Effector memory CD8-positive, alpha-beta T cell (primary cell): ENCODE data around the gene TMEM18.

Experiments used
- ATAC-seq: fragments of 150-1000 bp; cut with Tn5 transposase; replicated peaks from 2 replicates; pipeline ENCODE4 v1.10.0; 2021; ENCODE audit warnings: mild to moderate bottlenecking, moderate library complexity
- DNase-seq, 3 experiments: peaks; one replicate each; pipeline ENCODE4 v3.0.0; 2021
- H3K27ac Mint-ChIP-seq, 2 donors: one replicate each; pipeline ENCODE4 v1.8.0; 2022; ENCODE audit warnings: mild to moderate bottlenecking in 2 of 2, mixed read lengths in 2 of 2, moderate library complexity in 2 of 2
- H3K27me3 Mint-ChIP-seq, 2 donors: one replicate each; pipeline ENCODE4 v1.8.0; 2022; ENCODE audit warnings: mixed read lengths in 2 of 2
- H3K36me3 Mint-ChIP-seq: one replicate; pipeline ENCODE4 v1.8.0; 2022; ENCODE audit warnings: mild to moderate bottlenecking, moderate library complexity, mixed read lengths; ENCODE audit not compliant: insufficient read depth
- H3K4me1 Mint-ChIP-seq, 2 donors: one replicate each; pipeline ENCODE4 v1.8.0; 2022; ENCODE audit warnings: low read depth in 2 of 2, mixed read lengths in 2 of 2
- H3K4me3 Mint-ChIP-seq, 2 donors: one replicate each; pipeline ENCODE4 v1.8.0; 2022; ENCODE audit warnings: mild to moderate bottlenecking in 2 of 2, mixed read lengths in 2 of 2, moderate library complexity in 2 of 2
- H3K9me3 Mint-ChIP-seq, 2 donors: one replicate each; pipeline ENCODE4 v1.8.0; 2022; ENCODE audit warnings: mixed read lengths in 2 of 2

Gene TMEM18

DNA sequence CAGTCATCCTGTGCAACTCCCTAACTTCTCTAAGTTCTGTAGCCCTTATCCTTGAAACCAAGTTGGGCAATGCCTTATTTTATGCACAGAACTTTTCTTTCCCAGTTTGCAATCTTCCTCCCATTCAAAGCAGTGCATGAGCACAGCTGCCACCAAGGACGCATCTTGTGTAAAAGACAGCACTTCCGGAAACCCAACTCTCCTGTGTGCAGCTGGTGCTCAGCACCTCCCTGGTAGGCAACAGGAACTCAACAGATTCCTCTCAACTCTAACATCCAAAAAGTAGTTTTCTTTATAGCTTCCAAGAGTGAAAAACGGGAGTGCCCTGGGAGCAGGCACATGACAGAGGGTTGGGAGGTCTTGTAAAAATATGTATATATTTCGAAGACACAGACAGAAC is 2.2 kb downstream of the TMEM18 start:
- Mint-ChIP-seq H3K27me3 (no peaks in the 10 kb centered on the region), H3K4me1 (peaks cover 33 to 39% of the 10 kb centered on the region in 2 donors), H3K9me3 (no peaks in the 10 kb centered on the region), H3K36me3 (peaks cover 39% of the 10 kb centered on the region), H3K4me3 (peak overlapping the region; percentile 36 to 93), H3K27ac (peak overlapping the region; percentile 1 to 62)
- no peak for DNase-seq
- ATAC-seq: no peak

DNA sequence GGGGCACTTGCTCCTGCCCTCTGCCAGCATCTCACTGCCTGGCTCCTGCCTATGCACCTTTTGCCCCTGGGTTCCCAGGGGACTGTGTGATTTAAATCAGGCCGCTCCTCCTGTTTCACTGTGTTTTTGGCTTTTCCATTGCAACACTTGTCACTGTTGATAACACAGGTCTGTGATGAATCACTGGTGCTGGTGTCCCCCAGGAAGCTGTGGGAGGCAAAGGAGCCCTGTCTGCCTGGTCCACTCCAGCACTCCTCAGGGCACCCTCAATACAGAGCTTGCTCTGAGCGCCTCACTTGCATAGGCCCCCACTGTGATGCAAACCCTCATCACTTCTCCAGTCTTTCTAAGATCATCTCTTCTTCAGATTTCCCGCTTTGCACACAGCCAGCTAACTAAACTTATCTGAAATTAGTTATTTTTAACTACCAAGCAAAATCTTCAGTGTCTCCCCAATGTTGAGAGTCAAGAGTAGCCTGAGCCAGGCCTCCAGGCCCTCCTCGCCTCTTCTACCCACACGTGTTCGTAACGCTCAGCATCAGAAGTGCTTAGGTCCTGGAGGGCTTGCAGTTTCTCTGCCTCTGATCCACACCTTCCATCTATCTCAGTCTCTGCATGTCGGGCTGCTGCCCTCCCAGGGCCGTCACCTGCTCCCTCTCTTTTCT is 2.8 kb downstream of the TMEM18 start:
- no peaks in the 10 kb centered on the region for H3K27me3 Mint-ChIP-seq
- H3K36me3 Mint-ChIP-seq: peaks cover 45% of the 10 kb centered on the region

DNA sequence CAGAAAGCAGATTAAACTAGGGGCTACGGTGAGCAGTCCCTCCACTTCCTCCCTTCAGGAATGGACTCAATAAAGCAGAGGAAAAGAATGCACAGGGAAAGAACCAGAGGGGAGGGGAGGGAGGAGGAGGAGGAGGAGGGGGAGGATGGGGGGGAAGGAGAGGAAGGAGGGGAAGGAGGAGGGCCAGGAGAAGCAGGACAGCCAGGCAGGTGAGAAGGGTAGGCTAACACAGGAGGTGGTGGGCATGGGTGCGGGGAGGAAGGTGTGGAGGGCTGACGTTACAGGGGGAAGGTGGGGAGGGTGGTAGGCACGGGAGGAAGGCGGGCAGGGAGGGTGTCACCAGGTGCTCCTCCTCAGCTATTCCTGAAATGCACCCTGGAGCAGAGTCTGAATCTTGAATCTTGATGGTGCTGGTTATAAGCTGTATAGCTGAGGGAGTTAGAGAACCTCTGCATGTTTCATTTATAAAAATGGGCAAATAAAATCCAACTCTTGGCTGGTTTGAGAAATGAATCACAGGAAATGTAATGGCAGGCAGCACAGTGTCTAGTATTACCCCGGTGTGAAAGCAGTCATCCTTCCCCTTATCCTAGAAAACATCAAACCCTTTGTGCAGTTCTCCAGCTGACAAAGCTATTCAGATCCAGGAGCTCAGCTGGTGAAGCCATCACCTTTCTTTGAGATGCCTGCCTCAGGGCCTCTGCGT is 3.4 kb downstream of the TMEM18 start:
- H3K27ac Mint-ChIP-seq: peak overlapping the region in 1 of 2 donors; percentile 62
- ATAC-seq (no peak), DNase-seq (no peak)
- H3K4me3 Mint-ChIP-seq: no peak overlapping the region
- peaks cover 43% of the 10 kb centered on the region for H3K36me3 Mint-ChIP-seq
- no peaks in the 10 kb centered on the region for H3K9me3 Mint-ChIP-seq
- peaks cover 33 to 39% of the 10 kb centered on the region in 2 donors for H3K4me1 Mint-ChIP-seq
- no peaks in the 10 kb centered on the region for H3K27me3 Mint-ChIP-seq

More for the DNA sequence above, 2.8 kb downstream of the TMEM18 start:
- ATAC-seq (no peak), DNase-seq (no peak)
- H3K4me1 Mint-ChIP-seq: peaks cover 33 to 39% of the 10 kb centered on the region in 2 donors
- peak overlapping the region in 1 of 2 donors; percentile 93 for H3K4me3 Mint-ChIP-seq
- H3K27ac Mint-ChIP-seq: peak overlapping the region in 1 of 2 donors; percentile 62
- no peaks in the 10 kb centered on the region for H3K9me3 Mint-ChIP-seq

DNA sequence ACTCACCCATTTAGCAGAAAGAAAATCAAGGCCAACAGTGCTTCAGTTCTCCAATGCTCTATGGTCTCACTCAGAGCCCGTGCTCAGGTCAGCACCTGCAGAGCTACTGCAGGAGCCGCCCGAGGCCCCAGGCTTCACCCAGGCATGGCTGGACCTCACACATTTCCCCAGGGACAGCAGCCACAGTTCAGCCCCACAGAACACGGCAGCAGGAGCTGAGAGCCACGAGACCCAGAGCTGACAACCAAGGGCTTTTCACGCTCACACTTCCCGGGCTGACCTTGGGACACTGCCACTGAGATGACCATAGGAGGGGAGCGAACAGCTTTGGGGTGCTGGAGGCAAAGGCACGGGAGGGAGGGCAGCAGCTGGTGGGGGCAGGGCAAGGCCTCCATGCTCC is 4.2 kb downstream of the TMEM18 start:
- ATAC-seq: no peak
- H3K4me1 Mint-ChIP-seq: peaks cover 28 to 36% of the 10 kb centered on the region in 2 donors
- H3K27me3 Mint-ChIP-seq: no peaks in the 10 kb centered on the region
- peaks cover 38% of the 10 kb centered on the region for H3K36me3 Mint-ChIP-seq
- H3K27ac Mint-ChIP-seq: peak overlapping the region; percentile 17 to 80
- DNase-seq: no peak
- no peak overlapping the region for H3K4me3 Mint-ChIP-seq
- H3K9me3 Mint-ChIP-seq: no peaks in the 10 kb centered on the region

DNA sequence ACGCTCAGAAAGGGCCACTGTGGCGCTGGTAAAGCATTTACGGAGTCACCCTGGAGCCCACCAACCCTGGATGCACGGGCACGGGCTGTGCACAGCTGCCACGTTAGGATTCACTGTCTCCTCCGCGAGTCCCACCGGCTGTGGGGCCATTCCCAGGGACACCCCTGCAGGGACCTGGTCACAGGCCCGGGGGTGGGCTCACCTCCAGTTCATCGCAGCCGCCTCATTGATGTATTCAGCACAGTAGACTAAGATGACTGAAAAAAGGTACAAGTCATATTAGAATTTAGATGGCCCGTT is 4.7 kb downstream of the TMEM18 start:
- no peak for ATAC-seq

DNA sequence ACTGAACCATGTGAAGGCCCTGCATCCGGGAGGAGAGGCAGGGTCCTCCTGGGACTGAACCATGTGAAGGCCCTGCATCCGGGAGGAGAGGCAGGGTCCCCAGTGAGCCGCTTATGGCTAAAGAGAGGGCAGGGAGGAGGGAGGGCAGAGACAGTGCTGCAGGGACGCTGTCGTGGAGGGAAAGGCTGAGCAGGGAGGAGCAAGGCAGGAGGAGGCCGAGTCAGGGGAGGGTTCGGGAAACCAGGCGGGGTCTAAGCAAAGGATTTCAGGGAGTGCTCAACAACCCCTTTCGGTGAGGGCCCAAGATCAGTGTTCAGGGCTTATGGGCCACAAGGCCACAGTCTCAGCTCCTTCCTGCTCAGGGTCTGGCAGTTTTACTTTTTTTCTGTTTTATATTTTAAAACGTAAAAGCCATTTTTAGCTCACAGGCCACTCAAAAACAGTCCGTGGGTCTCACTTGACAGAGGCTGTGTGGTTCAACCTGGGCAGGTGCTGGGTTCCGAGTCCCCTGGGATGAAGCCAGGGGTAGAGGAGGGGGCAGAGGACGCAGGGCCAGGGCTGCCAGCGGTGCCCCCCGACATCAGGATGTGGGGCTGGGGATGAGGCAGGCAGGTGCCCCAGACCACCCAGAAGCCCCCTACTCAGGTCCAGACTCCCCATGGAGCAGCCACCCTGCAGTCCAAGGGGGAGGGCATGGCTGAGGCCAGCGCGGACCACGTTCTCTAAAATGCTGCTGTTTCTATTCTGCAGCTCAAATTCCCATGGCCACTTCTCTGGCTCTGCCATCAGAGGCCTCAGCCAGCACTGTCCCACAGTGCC is 5.2 kb downstream of the TMEM18 start:
- no peak for ATAC-seq
- Mint-ChIP-seq H3K27ac (no peak overlapping the region), H3K27me3 (no peaks in the 10 kb centered on the region), H3K4me1 (peaks cover 25 to 30% of the 10 kb centered on the region in 2 donors), H3K4me3 (no peak overlapping the region), H3K36me3 (peaks cover 36% of the 10 kb centered on the region), H3K9me3 (no peaks in the 10 kb centered on the region)
- DNase-seq: no peak

More for the DNA sequence above, 4.7 kb downstream of the TMEM18 start:
- H3K4me1 Mint-ChIP-seq: peaks cover 27 to 33% of the 10 kb centered on the region in 2 donors
- H3K27ac Mint-ChIP-seq: peak overlapping the region; percentile 17 to 80
- H3K36me3 Mint-ChIP-seq: peaks cover 38% of the 10 kb centered on the region
- no peaks in the 10 kb centered on the region for H3K9me3 Mint-ChIP-seq
- H3K4me3 Mint-ChIP-seq: no peak overlapping the region
- no peak for DNase-seq
- no peaks in the 10 kb centered on the region for H3K27me3 Mint-ChIP-seq

GRCh38 chr2:671072-671471 is 6.1 kb downstream of the TMEM18 start:
- no peak overlapping the region for H3K27ac Mint-ChIP-seq
- H3K9me3 Mint-ChIP-seq: no peaks in the 10 kb centered on the region
- H3K27me3 Mint-ChIP-seq: no peaks in the 10 kb centered on the region
- ATAC-seq: no peak
- H3K36me3 Mint-ChIP-seq: peaks cover 29% of the 10 kb centered on the region
- DNase-seq: no peak
- peaks cover 19 to 22% of the 10 kb centered on the region in 2 donors for H3K4me1 Mint-ChIP-seq
- no peak overlapping the region for H3K4me3 Mint-ChIP-seq

DNA sequence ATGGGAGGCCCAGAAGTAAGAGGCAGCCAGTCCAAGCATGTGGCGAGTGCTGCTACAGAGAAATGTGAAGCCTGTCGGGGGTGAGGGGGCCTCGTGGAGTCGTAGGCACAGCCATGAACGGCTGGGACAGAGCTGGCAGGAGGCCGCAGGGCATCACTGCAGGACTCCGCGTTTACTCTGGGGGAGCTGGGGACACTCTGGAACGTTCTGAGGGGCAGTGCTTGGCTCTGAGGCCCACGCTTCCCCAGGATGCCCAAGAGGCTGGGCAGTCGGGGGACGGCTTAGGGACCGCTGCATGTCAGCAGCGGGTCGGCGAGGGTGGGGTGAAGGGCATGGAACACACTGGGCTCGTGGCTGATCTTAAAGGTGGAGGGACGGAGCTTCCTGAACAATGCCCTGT is 6.6 kb downstream of the TMEM18 start:
- DNase-seq: no peak
- Mint-ChIP-seq H3K36me3 (peaks cover 31% of the 10 kb centered on the region), H3K27ac (no peak overlapping the region), H3K27me3 (no peaks in the 10 kb centered on the region), H3K9me3 (peaks cover 1 to 2% of the 10 kb centered on the region in 2 donors), H3K4me1 (peaks cover 20% of the 10 kb centered on the region in 2 donors), H3K4me3 (no peak overlapping the region)
- ATAC-seq: no peak

DNA sequence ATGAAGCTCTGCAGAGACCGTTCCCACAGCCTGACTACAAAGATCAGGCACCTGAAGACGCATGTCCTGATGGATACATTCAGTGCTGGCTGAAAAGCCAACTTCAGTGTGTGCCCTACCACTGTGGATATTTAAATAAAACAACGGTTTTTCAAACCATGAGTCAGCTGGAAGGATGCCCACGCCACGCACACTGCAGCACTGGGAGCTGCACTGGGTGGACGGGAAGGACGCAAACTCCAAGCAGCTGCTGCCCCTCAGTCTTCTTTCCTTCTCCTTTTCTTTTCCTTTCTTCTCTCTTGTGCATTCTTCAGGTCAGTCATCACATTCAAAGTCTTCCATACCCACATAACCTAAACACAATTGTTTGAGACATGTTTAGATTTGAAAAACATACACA is 7.9 kb downstream of the TMEM18 start:
- peaks cover 17% of the 10 kb centered on the region in 2 donors for H3K4me1 Mint-ChIP-seq
- DNase-seq (no peak), ATAC-seq (no peak)
- no peaks in the 10 kb centered on the region for H3K27me3 Mint-ChIP-seq
- H3K4me3 Mint-ChIP-seq: no peak overlapping the region
- H3K36me3 Mint-ChIP-seq: peaks cover 31% of the 10 kb centered on the region
- peaks cover 8 to 10% of the 10 kb centered on the region in 2 donors for H3K9me3 Mint-ChIP-seq
- no peak overlapping the region for H3K27ac Mint-ChIP-seq

DNA sequence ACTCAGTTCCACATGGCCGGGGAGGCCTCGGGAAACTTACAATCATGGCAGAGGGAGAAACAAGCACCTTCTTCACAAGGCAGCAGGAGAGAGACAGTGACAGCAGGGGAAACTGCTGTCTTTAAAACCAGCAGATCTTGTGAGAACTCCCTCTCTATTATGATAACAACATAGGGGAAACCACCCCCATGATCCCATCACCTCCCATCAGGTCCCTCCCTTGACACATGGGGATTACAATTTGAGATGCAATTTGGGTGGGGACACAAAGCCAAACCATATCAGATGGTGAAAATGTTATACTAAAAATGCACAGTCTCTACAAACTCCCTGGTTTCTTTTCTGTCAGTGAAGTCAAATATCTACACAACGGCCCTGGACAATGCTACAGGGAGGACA is 9.2 kb downstream of the TMEM18 start:
- no peak for DNase-seq
- peaks cover 8 to 10% of the 10 kb centered on the region in 2 donors for H3K9me3 Mint-ChIP-seq
- no peak overlapping the region for H3K27ac Mint-ChIP-seq
- no peaks in the 10 kb centered on the region for H3K27me3 Mint-ChIP-seq
- H3K36me3 Mint-ChIP-seq: peaks cover 28% of the 10 kb centered on the region
- no peak for ATAC-seq
- no peak overlapping the region for H3K4me3 Mint-ChIP-seq
- peaks cover 22 to 23% of the 10 kb centered on the region in 2 donors for H3K4me1 Mint-ChIP-seq

DNA sequence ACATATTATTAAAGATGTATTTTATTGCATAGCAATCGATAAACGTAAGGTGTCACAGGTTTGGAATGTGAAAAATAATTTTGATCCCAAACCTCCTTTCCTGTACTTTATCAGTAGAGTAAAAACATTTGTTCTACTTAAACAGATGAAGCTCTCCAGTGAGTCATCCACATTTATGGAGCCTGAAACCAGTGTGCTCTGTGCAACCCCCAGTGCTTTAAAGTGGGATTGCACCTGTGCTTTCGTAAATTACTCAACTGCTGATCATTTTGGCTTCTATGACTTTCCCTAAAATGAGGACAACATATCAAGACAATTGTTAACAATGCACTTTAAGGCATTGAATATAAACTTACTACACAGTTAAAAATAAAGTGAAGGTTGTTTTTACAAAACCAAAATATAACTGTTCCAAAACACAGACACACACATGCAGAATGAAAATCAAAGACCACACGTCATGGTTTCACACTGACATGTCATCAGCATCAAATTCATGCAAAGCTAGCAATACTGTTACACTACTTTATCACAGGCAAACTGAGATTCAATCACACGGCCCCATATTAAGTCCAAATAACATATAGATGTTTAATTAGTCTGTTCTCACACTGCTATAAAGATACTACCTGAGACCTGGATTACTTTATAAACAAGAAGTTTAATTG is 9.7 kb downstream of the TMEM18 start:
- peaks cover 26 to 27% of the 10 kb centered on the region in 2 donors for H3K4me1 Mint-ChIP-seq
- peaks cover 28% of the 10 kb centered on the region for H3K36me3 Mint-ChIP-seq
- no peak overlapping the region for H3K27ac Mint-ChIP-seq
- no peak overlapping the region for H3K4me3 Mint-ChIP-seq
- no peak for DNase-seq
- H3K27me3 Mint-ChIP-seq: no peaks in the 10 kb centered on the region
- ATAC-seq: peak; percentile 64
- peaks cover 8 to 10% of the 10 kb centered on the region in 2 donors for H3K9me3 Mint-ChIP-seq

DNA sequence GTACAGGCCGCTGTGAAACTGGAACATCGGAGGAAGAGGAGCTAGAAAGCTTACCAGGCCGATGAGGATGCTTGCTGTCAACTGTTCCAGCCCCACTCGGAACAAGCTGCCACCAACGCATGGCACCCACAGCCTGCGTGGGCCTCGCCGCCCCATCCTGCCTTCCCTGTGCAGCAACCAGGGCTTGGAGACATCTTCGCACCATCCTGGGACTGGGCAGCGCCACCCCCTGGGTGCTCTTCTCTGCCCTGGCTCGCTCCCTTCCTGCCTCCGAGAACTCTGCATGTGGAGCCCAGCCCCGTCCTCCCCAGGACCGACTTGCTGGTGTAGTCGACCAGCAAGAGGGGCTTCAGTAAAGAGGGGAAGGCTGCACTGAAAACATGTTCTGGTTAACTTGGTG is 10.8 kb downstream of the TMEM18 start:
- Mint-ChIP-seq H3K4me3 (no peak overlapping the region), H3K36me3 (peaks cover 28% of the 10 kb centered on the region), H3K9me3 (peaks cover 8 to 10% of the 10 kb centered on the region in 2 donors), H3K27me3 (no peaks in the 10 kb centered on the region), H3K27ac (no peak overlapping the region), H3K4me1 (peaks cover 33 to 34% of the 10 kb centered on the region in 2 donors)
- ATAC-seq: no peak
- no peak for DNase-seq
